Measurements from ENCODE around the gene IL13.

Gene IL13

GRCh38 chr5:132673488-132673887, 15.5 kb downstream of the IL13 start:
- no peak for DNase-seq

GRCh38 chr5:132673939-132674630, 16.1 kb downstream of the IL13 start, which contains the start of gene IL4:
IL4 (plus strand) TSS chr5:132673989; CDS start chr5:132674051, 62 bp downstream.
- no peak for DNase-seq

GRCh38 chr5:132674671-132675506, 16.9 kb downstream of the IL13 start:
- no peak for DNase-seq

GRCh38 chr5:132675936-132676689, 18.1 kb downstream of the IL13 start:
- no peak for DNase-seq

- no peak for DNase-seq
Observed at GRCh38 chr5:132677191-132677590, 19.2 kb downstream of the IL13 start.

GRCh38 chr5:132677682-132678400, 19.9 kb downstream of the IL13 start:
- DNase-seq: no peak

- no peak for DNase-seq
Observed at GRCh38 chr5:132678735-132679134, 20.8 kb downstream of the IL13 start.

GRCh38 chr5:132679166-132679565, 21.2 kb downstream of the IL13 start:
- DNase-seq: no peak

GRCh38 chr5:132679717-132680380, 21.9 kb downstream of the IL13 start:
- no peak for DNase-seq

- DNase-seq: no peak
Observed at GRCh38 chr5:132680780-132681475, 23.0 kb downstream of the IL13 start.

GRCh38 chr5:132681476-132681831, 23.5 kb downstream of the IL13 start:
- no peak for DNase-seq

GRCh38 chr5:132681983-132682382, 24.0 kb downstream of the IL13 start:
- no peak for DNase-seq

GRCh38 chr5:132684491-132684890, 26.5 kb downstream of the IL13 start:
- DNase-seq: no peak

- no peak for DNase-seq
Observed at GRCh38 chr5:132684922-132685720, 27.1 kb downstream of the IL13 start.

GRCh38 chr5:132686193-132686592, 28.2 kb downstream of the IL13 start:
- DNase-seq: no peak

- no peak for DNase-seq
Observed at GRCh38 chr5:132687995-132688394, 30.0 kb downstream of the IL13 start.

- DNase-seq: no peak
Observed at GRCh38 chr5:132688536-132689339, 30.8 kb downstream of the IL13 start.

GRCh38 chr5:132689513-132689912, 31.5 kb downstream of the IL13 start:
- no peak for DNase-seq

- DNase-seq: no peak
Observed at GRCh38 chr5:132690156-132690555, 32.2 kb downstream of the IL13 start.

Measured in right forelimb (tissue), 1 donor.